ENCODE results near the gene DNM1.

Gene DNM1

DNA sequence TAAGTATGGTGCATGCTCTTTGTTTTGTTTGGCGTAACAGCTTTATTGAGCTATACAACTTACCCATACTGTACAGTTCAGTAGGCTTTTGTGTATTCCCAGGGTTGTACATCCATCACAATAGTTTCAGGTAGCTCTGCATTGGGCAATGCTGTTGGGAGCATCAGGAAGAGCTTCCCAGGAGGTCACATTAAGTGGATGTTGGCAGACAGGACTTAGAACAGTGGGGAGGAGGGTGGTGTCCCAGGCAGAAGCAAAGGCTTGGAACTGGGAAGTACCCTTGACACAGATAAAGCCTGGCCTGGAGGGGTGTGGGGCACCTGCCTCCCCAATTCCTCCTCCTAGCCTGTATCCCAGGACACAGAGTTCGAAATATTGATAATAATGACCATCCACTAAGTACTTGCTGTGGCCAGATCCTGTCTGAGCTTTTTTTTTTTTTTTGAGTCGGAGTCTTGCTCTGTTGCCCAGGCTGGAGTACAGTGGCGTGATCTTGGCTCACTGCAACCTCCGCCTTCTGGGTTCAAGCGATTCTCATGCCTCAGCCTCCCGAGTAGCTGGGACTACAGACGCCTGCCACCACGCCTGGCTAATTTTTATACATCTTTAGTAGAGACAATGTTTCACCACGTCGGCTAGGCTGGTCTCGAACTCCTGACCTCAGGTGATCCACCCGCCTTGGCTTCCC is 41.8 kb upstream of the DNM1 start:
- no peak for DNase-seq (ENCODE audit: low read depth, low spot score)
- TF ChIP-seq, protein P1, sequence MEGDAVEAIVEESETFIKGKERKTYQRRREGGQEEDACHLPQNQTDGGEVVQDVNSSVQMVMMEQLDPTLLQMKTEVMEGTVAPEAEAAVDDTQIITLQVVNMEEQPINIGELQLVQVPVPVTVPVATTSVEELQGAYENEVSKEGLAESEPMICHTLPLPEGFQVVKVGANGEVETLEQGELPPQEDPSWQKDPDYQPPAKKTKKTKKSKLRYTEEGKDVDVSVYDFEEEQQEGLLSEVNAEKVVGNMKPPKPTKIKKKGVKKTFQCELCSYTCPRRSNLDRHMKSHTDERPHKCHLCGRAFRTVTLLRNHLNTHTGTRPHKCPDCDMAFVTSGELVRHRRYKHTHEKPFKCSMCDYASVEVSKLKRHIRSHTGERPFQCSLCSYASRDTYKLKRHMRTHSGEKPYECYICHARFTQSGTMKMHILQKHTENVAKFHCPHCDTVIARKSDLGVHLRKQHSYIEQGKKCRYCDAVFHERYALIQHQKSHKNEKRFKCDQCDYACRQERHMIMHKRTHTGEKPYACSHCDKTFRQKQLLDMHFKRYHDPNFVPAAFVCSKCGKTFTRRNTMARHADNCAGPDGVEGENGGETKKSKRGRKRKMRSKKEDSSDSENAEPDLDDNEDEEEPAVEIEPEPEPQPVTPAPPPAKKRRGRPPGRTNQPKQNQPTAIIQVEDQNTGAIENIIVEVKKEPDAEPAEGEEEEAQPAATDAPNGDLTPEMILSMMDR (IDR thresholded peaks at IDR 0.05; ENCODE audit: low read depth, low read length), result no peak
- in situ Hi-C loops (cut with HindIII; ENCODE audit: low sequenced_read_pairs), result no loop called here
- no peak overlapping the region for H3K4me3 ChIP-seq (ENCODE audit: low read depth, low read length)

DNA sequence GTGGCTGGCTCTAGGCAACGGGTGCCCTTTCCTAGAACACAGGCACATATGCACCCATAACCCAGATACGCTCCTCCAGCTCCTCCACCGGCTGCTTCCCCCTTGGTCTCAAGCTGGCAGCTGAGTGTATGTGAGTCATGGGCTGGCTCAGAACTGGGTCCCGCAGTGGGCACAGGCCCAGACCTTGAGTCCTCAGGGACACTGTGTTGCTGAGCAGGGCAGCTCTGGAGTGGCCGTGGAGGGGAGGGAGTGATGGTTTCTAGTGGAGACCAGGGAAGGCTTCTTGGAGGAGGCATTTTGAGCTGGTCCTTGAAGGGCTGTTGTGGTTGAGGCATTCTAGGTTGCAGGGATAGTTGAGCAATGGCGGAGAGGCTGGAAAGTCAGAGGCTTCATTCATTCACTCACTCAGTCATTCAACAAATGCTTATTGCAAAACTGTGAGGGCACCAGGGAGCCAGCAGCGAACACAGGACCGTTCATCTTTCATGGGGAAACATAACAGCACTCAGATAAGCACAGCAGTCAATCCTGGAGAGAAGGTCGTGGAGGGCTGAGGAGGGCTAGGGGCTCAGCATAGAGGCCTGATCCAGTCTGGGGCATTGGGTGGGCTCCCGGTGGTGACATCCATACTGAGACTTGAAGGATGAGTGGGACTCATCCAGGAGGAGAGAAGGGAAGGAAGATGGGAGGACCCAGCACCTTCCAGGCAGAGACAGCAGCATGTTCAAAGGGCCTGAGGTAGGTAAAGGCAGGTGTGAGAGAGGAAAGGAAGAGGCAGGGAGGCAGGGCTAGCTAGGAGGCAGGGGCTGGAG is 40.8 kb upstream of the DNM1 start:
- in situ Hi-C loops (cut with HindIII; ENCODE audit: low sequenced_read_pairs), result no loop called here
- TF ChIP-seq, protein P1 (IDR thresholded peaks at IDR 0.05; ENCODE audit: low read depth, low read length), result no peak
- H3K4me3 ChIP-seq (ENCODE audit: low read depth, low read length), result no peak overlapping the region
- peak; percentile 25 for DNase-seq (ENCODE audit: low read depth, low spot score)

DNA sequence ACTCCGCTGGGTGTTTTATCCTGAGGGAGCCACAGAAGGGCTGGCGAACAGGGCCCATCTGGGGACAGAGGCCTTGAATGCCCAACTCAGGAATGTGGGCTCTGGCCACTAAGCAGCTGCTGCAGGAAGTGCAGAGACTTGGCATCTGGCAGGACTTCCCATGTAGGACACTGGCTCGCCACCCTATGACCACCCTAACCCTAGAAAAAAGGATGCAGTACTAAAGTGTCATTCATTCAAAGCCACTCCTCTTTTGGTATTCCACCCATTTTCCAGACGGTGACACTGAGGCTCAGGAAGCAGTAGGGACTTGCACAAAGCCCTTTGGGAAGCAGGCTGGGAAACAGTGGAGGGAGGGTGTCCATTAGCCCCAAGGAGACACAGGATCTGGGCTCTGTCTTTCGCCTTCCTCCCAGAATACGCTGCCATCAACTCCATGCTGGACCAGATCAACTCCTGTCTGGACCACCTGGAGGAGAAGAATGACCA is 40.1 kb upstream of the DNM1 start:
- no peak overlapping the region for H3K4me3 ChIP-seq (ENCODE audit: low read depth, low read length)
- DNase-seq (ENCODE audit: low read depth, low spot score), result no peak
- TF ChIP-seq, protein P1 (IDR thresholded peaks at IDR 0.05; ENCODE audit: low read depth, low read length), result no peak
- in situ Hi-C loops (cut with HindIII; ENCODE audit: low sequenced_read_pairs), result no loop called here

DNA sequence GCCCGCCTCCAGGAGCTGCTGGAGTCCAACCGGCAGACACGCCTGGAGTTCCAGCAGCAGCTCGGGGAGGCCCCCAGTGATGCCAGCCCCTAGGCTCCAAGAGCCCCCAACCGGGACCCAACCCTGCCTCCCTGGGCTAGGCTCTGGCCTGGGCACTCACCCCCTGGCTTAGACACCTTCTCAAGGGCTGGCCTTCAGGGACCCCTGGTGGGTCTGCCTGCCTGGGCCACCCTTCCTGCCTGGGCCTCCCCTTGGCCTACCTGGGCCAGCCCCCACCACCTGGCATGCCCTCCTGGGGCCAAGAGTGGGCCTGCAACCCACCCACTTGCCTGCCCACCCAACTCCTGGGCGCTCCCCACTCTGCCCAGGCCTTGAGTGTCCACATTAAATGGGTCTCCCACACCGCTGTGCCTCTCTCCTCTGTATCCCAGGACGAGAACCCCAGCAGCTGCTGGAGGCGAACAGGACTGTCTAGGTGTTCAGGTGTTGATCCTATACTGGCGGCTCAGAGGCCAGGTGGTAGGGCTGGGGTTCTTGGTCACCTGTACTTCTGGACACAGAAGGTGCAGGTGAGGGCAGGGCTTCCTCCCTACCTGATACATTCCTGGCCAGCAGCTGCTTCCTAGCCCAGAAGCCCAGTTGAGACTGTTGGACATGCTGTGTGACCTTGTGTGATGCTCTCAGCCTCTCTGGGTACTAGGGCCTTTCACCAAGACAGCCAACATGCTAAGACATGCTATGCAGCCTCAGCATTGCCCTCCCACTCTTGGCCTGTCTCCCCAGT is 39.5 kb upstream of the DNM1 start:
- TF ChIP-seq, protein P1 (IDR thresholded peaks at IDR 0.05; ENCODE audit: low read depth, low read length), result no peak
- DNase-seq (ENCODE audit: low read depth, low spot score), result no peak
- in situ Hi-C loops (cut with HindIII; ENCODE audit: low sequenced_read_pairs), result no loop called here
- no peak overlapping the region for H3K4me3 ChIP-seq (ENCODE audit: low read depth, low read length)

DNA sequence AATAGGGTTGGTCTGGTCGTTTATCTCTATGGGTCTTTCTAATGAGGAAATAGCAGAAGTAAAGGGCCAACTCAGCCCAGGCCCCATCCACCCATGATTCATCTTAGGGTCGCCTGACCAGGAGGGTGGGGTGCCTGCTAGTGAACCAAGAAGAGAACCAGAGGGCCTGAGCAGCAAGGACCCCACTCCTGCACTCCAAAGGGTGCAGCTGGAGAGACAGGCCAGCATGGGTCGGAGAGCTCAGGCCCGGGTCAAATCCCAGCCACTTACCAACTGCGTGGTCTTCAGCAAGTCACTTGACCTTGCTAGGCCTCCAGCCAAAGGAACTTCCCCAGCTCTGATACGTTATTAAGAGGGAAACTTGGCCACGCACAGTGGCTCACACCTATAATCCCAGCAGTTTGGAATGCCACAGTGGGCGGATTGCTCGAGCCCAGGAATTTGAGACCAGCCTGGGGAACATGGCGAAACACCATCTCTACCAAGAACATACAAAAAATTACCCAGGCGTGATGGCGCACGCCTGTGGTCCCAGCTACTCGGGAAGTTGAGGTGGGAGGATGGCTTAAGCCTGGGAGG is 38.8 kb upstream of the DNM1 start:
- no peak for DNase-seq (ENCODE audit: low read depth, low spot score)
- in situ Hi-C loops (cut with HindIII; ENCODE audit: low sequenced_read_pairs), result no loop called here
- H3K4me3 ChIP-seq (ENCODE audit: low read depth, low read length), result no peak overlapping the region
- TF ChIP-seq, protein P1 (IDR thresholded peaks at IDR 0.05; ENCODE audit: low read depth, low read length), result no peak

DNA sequence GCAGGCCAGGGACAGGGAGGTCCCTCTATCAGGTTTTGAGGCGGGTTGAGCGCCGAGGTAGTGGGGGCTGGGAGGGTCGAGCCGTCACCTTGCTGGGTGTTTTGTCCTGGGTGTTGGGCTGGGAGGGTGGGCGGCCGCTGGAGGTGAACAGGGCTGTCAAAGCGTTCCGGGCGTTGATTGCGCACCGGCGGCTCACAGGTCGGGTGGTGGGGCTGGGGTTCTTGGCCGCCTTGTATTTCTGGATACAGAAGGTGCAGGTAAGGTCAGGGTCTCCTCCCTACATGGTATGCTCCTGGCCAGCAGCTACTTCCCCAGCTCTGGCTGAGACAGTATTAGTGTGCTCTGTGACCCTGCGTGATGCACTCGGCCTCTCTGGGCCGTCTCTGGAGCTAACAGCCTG is 37.0 kb upstream of the DNM1 start:
- no peak for DNase-seq (ENCODE audit: low read depth, low spot score)
- TF ChIP-seq, protein P1 (IDR thresholded peaks at IDR 0.05; ENCODE audit: low read depth, low read length), result no peak
- in situ Hi-C loops (cut with HindIII; ENCODE audit: low sequenced_read_pairs), result no loop called here
- H3K4me3 ChIP-seq (ENCODE audit: low read depth, low read length), result no peak overlapping the region

All from astrocyte of the spinal cord (primary cell).